Measurements from ENCODE around the gene PIP4K2C. TPM values are rescaled to one million over a fixed set of nuclear protein-coding genes. Genes with fewer than 3 reads are reported as not detected.
"Not testable (repeated sequence)": the region's sequence is repeated elsewhere in the genome, so short reads cannot be mapped to it uniquely, and the experiment has no call there.

The PIP4K2C gene
- total RNA-seq, 4 donors from 2014 or later, result 38.4 to 308 (median 45.8) TPM

- no peak for TF ChIP-seq POLR2AphosphoS5 (IDR thresholded peaks at IDR 0.05)
- TF ChIP-seq POLR2A (IDR thresholded peaks at IDR 0.05), result no peak
- TF ChIP-seq EP300 (IDR thresholded peaks at IDR 0.05; ENCODE audit: low read depth), result no peak
- no peak for TF ChIP-seq CTCF (IDR thresholded peaks at IDR 0.05)
- DNase-seq, result no peak
- Histone ChIP-seq H3K27me3 (peaks cover 62% of the 10 kb centered on the region), H3K36me3 (no peaks in the 10 kb centered on the region), H3K4me3 (no peak overlapping the region), H3K27ac (no peak overlapping the region), H3K4me1 (no peaks in the 10 kb centered on the region), H3K9me3 (no peaks in the 10 kb centered on the region)
- intact Hi-C loops (cut with DNase I; ENCODE audit: low total_unique reads), result no loop called here
- WGBS, 2 donors (ENCODE audit: low coverage in 1 of 2), result 42 to 44% methylated on average over 7 of the region's 7 CpGs
- in situ Hi-C loops (cut with MboI; ENCODE audit: low pct_ligation_motif_present in 1 of 4, low pct_unique_long_range_greater_than_20kb in 1 of 4, low sequenced_read_pairs in 3 of 4), result no loop called here
These were observed 49.4 kb downstream of the PIP4K2C start for GRCh38 chr12:57640175-57641042.

- DNase-seq, result no peak
- in situ Hi-C loops (cut with MboI; ENCODE audit: low pct_ligation_motif_present in 1 of 4, low pct_unique_long_range_greater_than_20kb in 1 of 4, low sequenced_read_pairs in 3 of 4) (no loop called here), intact Hi-C loops (cut with DNase I; ENCODE audit: low total_unique reads) (no loop called here)
- Histone ChIP-seq H3K27me3 (peaks cover 50% of the 10 kb centered on the region), H3K4me3 (no peak overlapping the region), H3K4me1 (no peaks in the 10 kb centered on the region), H3K9me3 (peaks cover 3 to 4% of the 10 kb centered on the region in 2 donors), H3K27ac (no peak overlapping the region), H3K36me3 (no peaks in the 10 kb centered on the region)
- 51% methylated on average over 5 of the region's 5 CpGs for WGBS, 2 donors (ENCODE audit: low coverage in 1 of 2)
- TF ChIP-seq POLR2AphosphoS5 (IDR thresholded peaks at IDR 0.05) (no peak), EP300 (IDR thresholded peaks at IDR 0.05; ENCODE audit: low read depth) (no peak), POLR2A (IDR thresholded peaks at IDR 0.05) (no peak), CTCF (IDR thresholded peaks at IDR 0.05) (no peak)
These were observed 50.9 kb downstream of the PIP4K2C start for GRCh38 chr12:57641699-57642442.

GRCh38 chr12:57645990-57646658 lies 55.1 kb downstream of the PIP4K2C start:
- H3K4me3 ChIP-seq; DNase-seq; H3K9me3 ChIP-seq; H3K27ac ChIP-seq; H3K4me1 ChIP-seq; intact Hi-C loops (cut with DNase I; ENCODE audit: low total_unique reads); H3K36me3 ChIP-seq; in situ Hi-C loops (cut with MboI; ENCODE audit: low pct_ligation_motif_present in 1 of 4, low pct_unique_long_range_greater_than_20kb in 1 of 4, low sequenced_read_pairs in 3 of 4): not testable (repeated sequence)
- H3K27me3 ChIP-seq, result peaks cover 15% of the 10 kb centered on the region
- WGBS, 2 donors (ENCODE audit: low coverage in 1 of 2), result 69 to 79% methylated on average over 7 to 13 of the region's 13 CpGs

- 100% methylated on average over 5 of the region's 15 CpGs; no CpG with 5 or more reads in 1 of the 2 donors for WGBS, 2 donors (ENCODE audit: low coverage in 1 of 2)
These were observed 55.7 kb downstream of the PIP4K2C start for GRCh38 chr12:57646659-57647049.

More at GRCh38 chr12:57646659-57647049, 55.7 kb downstream of the PIP4K2C start:
- intact Hi-C loops (cut with DNase I; ENCODE audit: low total_unique reads); H3K9me3 ChIP-seq; H3K4me1 ChIP-seq; in situ Hi-C loops (cut with MboI; ENCODE audit: low pct_ligation_motif_present in 1 of 4, low pct_unique_long_range_greater_than_20kb in 1 of 4, low sequenced_read_pairs in 3 of 4); H3K36me3 ChIP-seq; H3K27ac ChIP-seq; H3K4me3 ChIP-seq; DNase-seq: not testable (repeated sequence)
- peaks cover 10% of the 10 kb centered on the region for H3K27me3 ChIP-seq

Other genes with a start within 250 kb of the PIP4K2C start
- 10 to 100 TPM; 26.3 to 56.9 (median 33.3) TPM for gene R3HDM2, start 160.1 kb upstream of the PIP4K2C start, total RNA-seq
- not detected for gene INHBC, start 156.4 kb upstream of the PIP4K2C start, total RNA-seq
- not detected for gene INHBE, start 135.9 kb upstream of the PIP4K2C start, total RNA-seq
- 1 to 10 TPM in 1 of 4 donors, under 1 TPM in 2, not detected in 1; 0.41 to 1.2 (median 0.79) TPM for gene GLI1, start 131.4 kb upstream of the PIP4K2C start, total RNA-seq
- gene ARHGAP9, start 111.3 kb upstream of the PIP4K2C start, total RNA-seq, result 10 to 100 TPM in 3 of 4 donors, not detected in 1; 11.7 to 87.2 (median 27.3) TPM
- 100 to 1,000 TPM in 2 of 4 donors, 10 to 100 TPM in 2; 39.0 to 184 (median 103) TPM for gene MARS1, start 103.1 kb upstream of the PIP4K2C start, total RNA-seq
- 100 to 1,000 TPM in 2 of 4 donors, 10 to 100 TPM in 2; 27.6 to 338 (median 67.6) TPM for gene DDIT3, start 70.7 kb upstream of the PIP4K2C start, total RNA-seq
- gene MBD6, start 68.4 kb upstream of the PIP4K2C start, total RNA-seq, result 100 to 1,000 TPM in 1 of 4 donors, 10 to 100 TPM in 3; 36.6 to 155 (median 51.0) TPM
- 100 to 1,000 TPM; 154 to 344 (median 175) TPM for gene DCTN2, start 44.0 kb upstream of the PIP4K2C start, total RNA-seq
- gene KIF5A, start 41.1 kb upstream of the PIP4K2C start, total RNA-seq, result 1 to 10 TPM; 1.3 to 6.2 (median 1.6) TPM
- 10 to 100 TPM in 1 of 4 donors, 1 to 10 TPM in 3; 8.0 to 10.9 (median 9.6) TPM for gene DTX3, start 13.6 kb downstream of the PIP4K2C start, total RNA-seq
- 10 to 100 TPM in 3 of 4 donors, 1 to 10 TPM in 1; 6.6 to 35.9 (median 15.3) TPM for gene ARHGEF25, start 20.2 kb downstream of the PIP4K2C start, total RNA-seq
- 1 to 10 TPM in 2 of 4 donors, under 1 TPM in 1, not detected in 1; 0.68 to 6.4 (median 2.1) TPM for gene B4GALNT1, start 42.0 kb downstream of the PIP4K2C start, total RNA-seq
- 100 to 1,000 TPM; 187 to 362 (median 249) TPM for gene OS9, start 102.9 kb downstream of the PIP4K2C start, total RNA-seq
- gene AGAP2, start 147.6 kb downstream of the PIP4K2C start, total RNA-seq, result 100 to 1,000 TPM in 1 of 4 donors, 1 to 10 TPM in 3; 1.2 to 125 (median 5.6) TPM
- gene TSPAN31, start 153.8 kb downstream of the PIP4K2C start, total RNA-seq, result 10 to 100 TPM; 20.6 to 73.3 (median 42.8) TPM
- gene CDK4, start 161.1 kb downstream of the PIP4K2C start, total RNA-seq, result 100 to 1,000 TPM in 1 of 4 donors, 10 to 100 TPM in 3; 20.9 to 194 (median 47.8) TPM
- 10 to 100 TPM in 2 of 4 donors, 1 to 10 TPM in 2; 1.5 to 24.1 (median 9.5) TPM for gene MARCHF9, start 163.9 kb downstream of the PIP4K2C start, total RNA-seq
- gene CYP27B1, start 175.9 kb downstream of the PIP4K2C start, total RNA-seq, result 1 to 10 TPM in 2 of 4 donors, under 1 TPM in 1, not detected in 1; 0.40 to 2.5 (median 2.3) TPM
- gene METTL1, start 180.9 kb downstream of the PIP4K2C start, total RNA-seq, result 1 to 10 TPM; 4.1 to 7.1 (median 4.5) TPM
- 1 to 10 TPM; 1.9 to 6.7 (median 4.3) TPM for gene EEF1AKMT3, start 181.4 kb downstream of the PIP4K2C start, total RNA-seq
- 10 to 100 TPM in 3 of 4 donors, 1 to 10 TPM in 1; 1.4 to 23.2 (median 18.9) TPM for gene TSFM, start 191.6 kb downstream of the PIP4K2C start, total RNA-seq
- 10 to 100 TPM in 2 of 4 donors, 1 to 10 TPM in 2; 3.0 to 21.1 (median 9.1) TPM for gene AVIL, start 227.5 kb downstream of the PIP4K2C start, total RNA-seq